Brain microvascular endothelial cell (primary cell): Measurements from ENCODE around the gene APP.
A peak's percentile ranks its signal among the peaks of the same experiment; 100 is the strongest.
"Not testable (repeated sequence)": the region's sequence is repeated elsewhere in the genome, so short reads cannot be mapped to it uniquely, and the experiment has no call there.

ENCODE experiments used
- DNase-seq: peaks from one replicate; pipeline ENCODE4 v3.0.0-alpha.2; 2020
- H3K27ac ChIP-seq: fragments of 250-450 bp; sonication (Bioruptor Pico); 2 replicates; pipeline ENCODE4 v1.5.1; 2020; ENCODE audit warnings: mild to moderate bottlenecking, moderate library complexity
- H3K27me3 ChIP-seq: fragments of 250-450 bp; sonication (Bioruptor Pico); replicated peaks from 2 replicates; pipeline ENCODE4 v1.5.1; 2020; ENCODE audit warnings: mild to moderate bottlenecking
- H3K36me3 ChIP-seq: fragments of 250-450 bp; sonication (Bioruptor Pico); replicated peaks from 2 replicates; pipeline ENCODE4 v1.5.1; 2020; ENCODE audit warnings: mild to moderate bottlenecking
- H3K4me3 ChIP-seq: 2 replicates; pipeline ENCODE4 v1.5.1; 2011; ENCODE audit warnings: low read depth, mild to moderate bottlenecking, control low read depth, low read length, moderate library complexity
- in situ Hi-C: cut with HindIII; loops from 2 replicates; pipeline ENCODE4 v1.10.0; 2017; ENCODE audit warnings: low sequenced_read_pairs, low pct_ligation_motif_present
- TF ChIP-seq, protein P1 (sequence below): IDR thresholded peaks from 2 replicates; pipeline ENCODE4 v1.5.1; 2011; ENCODE audit warnings: low read depth, mild to moderate bottlenecking, moderate library complexity, low read length, control low read depth, inconsistent platforms; ENCODE audit errors: missing control alignments

Gene APP

DNA sequence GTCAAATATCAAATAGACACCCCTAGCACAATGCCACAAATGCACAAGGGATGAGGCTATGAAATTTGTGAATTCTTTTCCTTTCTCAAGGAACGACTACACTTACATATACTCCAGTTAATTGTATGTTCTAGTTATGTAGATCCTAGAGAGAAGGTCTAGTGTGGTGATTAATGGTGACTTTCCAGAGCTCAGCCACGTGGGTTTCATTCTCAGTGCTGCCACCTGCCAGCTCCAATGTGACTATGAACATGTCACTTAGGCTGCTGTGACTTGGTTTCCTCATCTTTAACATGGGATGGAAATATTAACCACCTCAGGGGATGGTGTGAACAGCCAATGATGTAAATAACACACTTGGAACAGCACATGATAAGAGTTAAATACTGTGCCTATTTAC lies 138.3 kb downstream of the APP start:
- Histone ChIP-seq H3K27me3 (no peaks in the 10 kb centered on the region), H3K27ac (no peak overlapping the region), H3K36me3 (peaks cover 8% of the 10 kb centered on the region), H3K4me3 (no peak overlapping the region)
- in situ Hi-C loops = no loop called here
- TF ChIP-seq, protein P1, sequence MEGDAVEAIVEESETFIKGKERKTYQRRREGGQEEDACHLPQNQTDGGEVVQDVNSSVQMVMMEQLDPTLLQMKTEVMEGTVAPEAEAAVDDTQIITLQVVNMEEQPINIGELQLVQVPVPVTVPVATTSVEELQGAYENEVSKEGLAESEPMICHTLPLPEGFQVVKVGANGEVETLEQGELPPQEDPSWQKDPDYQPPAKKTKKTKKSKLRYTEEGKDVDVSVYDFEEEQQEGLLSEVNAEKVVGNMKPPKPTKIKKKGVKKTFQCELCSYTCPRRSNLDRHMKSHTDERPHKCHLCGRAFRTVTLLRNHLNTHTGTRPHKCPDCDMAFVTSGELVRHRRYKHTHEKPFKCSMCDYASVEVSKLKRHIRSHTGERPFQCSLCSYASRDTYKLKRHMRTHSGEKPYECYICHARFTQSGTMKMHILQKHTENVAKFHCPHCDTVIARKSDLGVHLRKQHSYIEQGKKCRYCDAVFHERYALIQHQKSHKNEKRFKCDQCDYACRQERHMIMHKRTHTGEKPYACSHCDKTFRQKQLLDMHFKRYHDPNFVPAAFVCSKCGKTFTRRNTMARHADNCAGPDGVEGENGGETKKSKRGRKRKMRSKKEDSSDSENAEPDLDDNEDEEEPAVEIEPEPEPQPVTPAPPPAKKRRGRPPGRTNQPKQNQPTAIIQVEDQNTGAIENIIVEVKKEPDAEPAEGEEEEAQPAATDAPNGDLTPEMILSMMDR = peak; percentile 40
- no peak for DNase-seq

DNA sequence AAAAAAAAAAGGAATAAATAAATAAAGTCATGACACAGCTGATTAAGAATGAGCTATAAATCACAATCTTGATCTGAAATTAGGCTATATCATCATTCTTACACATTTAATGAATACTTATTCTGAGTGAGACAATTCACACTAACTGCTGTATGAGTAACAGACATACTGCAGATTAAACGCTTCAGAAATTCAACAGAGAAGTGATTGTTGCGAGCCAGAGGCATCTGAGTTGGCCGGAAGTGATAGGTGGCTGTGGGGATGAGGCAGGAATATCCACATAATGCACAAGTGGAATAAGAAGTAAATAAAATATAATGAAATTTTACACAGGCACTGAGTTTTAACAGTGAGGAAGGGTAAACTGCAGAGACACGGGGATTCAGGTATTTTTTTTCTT lies 142.4 kb downstream of the APP start:
- in situ Hi-C loops = no loop called here
- Histone ChIP-seq H3K36me3 (peaks cover 8% of the 10 kb centered on the region), H3K27ac (no peak overlapping the region), H3K4me3 (no peak overlapping the region), H3K27me3 (no peaks in the 10 kb centered on the region)
- TF ChIP-seq, protein P1 = no peak
- DNase-seq = no peak

DNA sequence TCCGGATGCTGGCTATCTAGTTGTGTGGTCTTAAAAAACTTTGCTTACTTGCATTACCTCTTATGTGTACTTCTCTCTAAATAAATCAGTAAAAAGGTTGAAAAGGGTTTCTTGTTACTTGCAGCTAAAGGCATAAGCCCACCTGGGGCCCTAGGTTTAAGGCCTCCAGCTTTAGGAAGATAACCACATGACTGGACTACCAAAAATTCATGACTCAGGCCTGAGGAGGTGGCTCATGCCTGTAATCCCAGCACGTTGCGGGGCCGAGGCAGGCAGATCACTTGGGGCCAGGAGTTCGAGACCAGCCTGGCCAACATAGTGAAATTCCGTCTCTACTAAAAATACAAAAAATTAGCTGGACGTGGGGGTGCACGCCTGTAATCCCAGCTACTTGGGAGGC lies 142.9 kb downstream of the APP start:
- in situ Hi-C loops = no loop called here
- H3K4me3 ChIP-seq = no peak overlapping the region
- TF ChIP-seq, protein P1 = no peak
- DNase-seq = no peak
- H3K36me3 ChIP-seq = peaks cover 8% of the 10 kb centered on the region
- no peaks in the 10 kb centered on the region for H3K27me3 ChIP-seq
- H3K27ac ChIP-seq = no peak overlapping the region

DNA sequence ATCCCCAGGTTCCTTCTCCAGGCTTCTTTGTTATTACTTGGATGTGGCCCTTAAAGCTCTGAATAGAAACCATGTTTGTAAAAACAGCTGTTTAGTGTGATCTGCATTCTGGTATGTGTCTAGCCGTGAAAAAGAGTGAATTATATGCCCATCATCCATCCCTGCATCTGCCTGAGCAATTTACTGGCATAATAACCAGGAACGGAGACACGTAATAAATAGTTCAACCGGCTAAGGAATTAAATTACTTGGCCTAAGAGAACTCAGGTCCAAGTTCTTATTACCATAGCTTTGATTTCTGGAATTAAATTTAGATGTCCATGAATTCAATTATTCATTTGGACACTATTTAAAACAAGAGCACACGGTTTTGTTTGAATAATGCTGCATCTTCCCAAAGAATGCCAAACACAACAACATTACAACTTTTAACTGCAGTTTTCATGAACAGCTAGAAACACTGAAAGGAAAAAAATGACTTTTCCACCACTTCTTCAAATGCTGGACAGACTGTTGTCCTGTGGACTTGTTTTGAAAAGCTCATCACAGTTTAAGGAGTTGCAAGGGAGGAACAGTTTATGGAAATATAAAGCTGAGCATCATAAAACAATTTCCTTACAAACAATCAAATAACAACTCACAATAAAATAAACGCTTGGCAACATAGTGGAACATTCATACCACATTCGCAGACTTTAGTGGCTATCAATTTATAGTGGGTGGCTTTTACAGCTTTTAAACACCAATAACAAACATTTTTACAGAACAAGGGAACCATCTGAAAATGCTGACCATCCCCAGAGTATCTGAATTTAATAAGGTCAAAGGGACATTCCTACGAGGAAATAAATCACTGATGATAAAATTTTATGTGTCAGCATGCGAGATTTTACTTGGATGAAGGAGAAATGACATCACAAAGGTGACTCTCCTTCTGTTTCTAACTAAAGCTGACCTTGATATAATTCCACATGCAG lies 144.7 kb downstream of the APP start:
- peaks cover 13% of the 10 kb centered on the region for H3K36me3 ChIP-seq
- in situ Hi-C loops = no loop called here

DNA sequence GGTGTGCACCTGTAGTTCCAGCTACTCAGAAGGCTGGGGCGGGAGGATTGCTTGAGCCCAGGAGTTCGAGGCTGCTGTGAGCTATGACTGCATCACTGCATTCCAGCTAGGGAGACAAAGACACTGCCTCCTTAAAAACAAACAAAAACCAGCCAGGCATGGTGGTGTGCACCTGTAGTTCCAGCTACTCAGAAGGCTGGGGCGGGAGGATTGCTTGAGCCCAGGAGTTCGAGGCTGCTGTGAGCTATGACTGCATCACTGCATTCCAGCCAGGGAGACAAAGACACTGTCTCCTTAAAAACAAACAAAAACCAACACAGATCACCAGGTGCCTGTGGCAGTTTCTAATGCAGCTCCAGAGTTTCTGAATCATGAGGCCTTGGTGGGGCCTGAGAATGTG lies 147.2 kb downstream of the APP start:
- DNase-seq, H3K27me3 ChIP-seq, H3K4me3 ChIP-seq, in situ Hi-C loops, H3K36me3 ChIP-seq, H3K27ac ChIP-seq: not testable (repeated sequence)

More for the DNA sequence above, 144.7 kb downstream of the APP start:
- H3K27me3 ChIP-seq = no peaks in the 10 kb centered on the region
- no peak overlapping the region for H3K27ac ChIP-seq
- no peak for DNase-seq
- TF ChIP-seq, protein P1 = no peak
- no peak overlapping the region for H3K4me3 ChIP-seq

DNA sequence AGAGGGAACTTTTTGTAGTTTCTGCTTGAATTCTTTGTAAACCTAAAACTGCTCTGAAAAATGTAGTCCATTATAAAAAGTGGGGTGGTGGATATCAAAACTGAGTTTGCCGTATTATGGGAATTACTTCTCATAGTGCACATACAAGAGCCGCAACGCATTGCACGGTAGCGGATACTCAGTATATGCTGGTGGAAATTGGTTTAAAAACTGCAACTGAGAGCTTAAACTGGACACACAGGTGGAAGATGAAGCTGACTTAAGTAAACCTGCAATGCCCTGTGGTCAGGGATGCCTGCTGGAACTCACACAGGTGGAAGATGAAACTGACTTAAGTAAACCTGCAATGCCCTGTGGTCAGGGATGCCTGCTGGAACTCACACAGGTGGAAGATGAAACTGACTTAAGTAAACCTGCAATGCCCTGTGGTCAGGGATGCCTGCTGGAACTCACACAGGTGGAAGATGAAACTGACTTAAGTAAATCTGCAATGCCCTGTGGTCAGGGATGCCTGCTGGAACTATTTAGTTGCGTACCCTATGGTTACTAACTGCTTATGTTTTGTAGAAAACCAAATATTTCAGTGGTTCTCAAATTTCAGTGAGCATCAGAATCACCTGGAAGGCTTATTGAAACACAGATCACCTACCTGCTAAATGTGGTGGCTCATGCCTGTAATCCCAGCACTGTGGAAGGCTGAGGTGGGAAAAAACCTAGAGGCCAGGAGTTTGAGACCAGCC lies 147.8 kb downstream of the APP start:
- H3K36me3 ChIP-seq, H3K4me3 ChIP-seq, DNase-seq, H3K27ac ChIP-seq, in situ Hi-C loops, H3K27me3 ChIP-seq: not testable (repeated sequence)
